Activated CD4-positive, alpha-beta T cell treated with anti-CD3 and anti-CD28 coated beads for 48 hours (primary cell): ENCODE data around the gene WDFY2.
"Not testable (repeated sequence)": the region's sequence is repeated elsewhere in the genome, so short reads cannot be mapped to it uniquely, and the experiment has no call there.

Experiments used
- DNase-seq: peaks from one replicate; pipeline ENCODE4 v3.0.0-alpha.2; 2020

The WDFY2 gene

GRCh38 chr13:51668580-51669195 is 84.4 kb downstream of the WDFY2 start:
- no peak for DNase-seq

- DNase-seq: no peak
Measured at GRCh38 chr13:51673165-51673564, 88.9 kb downstream of the WDFY2 start.

DNA sequence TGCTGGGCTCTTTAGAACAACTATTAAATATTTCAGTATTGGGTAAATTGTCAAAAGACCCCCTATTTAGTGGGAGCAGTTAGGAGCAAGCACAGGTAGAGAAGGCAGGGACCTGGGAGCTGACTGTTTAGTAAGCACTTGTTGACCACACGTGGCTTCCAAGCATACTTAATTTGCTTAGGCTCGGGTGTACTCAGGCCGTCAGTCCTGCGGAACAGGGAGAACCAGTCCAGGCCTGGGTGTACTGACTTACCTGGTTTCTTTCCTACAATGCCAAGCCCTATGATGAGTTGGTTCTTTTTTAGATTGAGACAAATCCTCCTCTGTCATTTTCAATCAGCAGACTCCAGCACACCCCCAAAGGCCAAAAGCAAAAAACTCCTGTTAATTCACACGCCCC is 90.0 kb downstream of the WDFY2 start:
- no peak for DNase-seq

- DNase-seq: no peak
Measured at GRCh38 chr13:51675385-51675784, 91.1 kb downstream of the WDFY2 start.

DNA sequence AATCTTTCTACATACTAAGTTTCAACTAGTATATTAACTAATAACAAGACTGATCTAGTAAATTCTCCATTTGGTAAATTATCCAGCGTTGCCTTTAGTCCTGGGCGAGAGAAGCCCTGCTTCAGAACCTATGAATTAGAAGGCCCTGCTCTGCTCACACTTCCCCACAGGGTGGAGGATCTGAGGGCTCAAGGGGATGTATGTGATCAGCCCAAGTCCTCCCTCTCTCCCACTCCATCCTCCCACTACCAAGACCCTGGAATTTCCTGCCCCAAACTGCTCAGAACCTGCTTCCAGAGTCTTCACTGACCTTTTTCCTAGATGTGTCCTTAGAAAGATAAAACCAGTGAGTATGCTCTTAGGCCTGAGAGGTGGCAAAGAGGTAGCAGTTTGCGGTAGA is 91.6 kb downstream of the WDFY2 start:
- DNase-seq: no peak

DNA sequence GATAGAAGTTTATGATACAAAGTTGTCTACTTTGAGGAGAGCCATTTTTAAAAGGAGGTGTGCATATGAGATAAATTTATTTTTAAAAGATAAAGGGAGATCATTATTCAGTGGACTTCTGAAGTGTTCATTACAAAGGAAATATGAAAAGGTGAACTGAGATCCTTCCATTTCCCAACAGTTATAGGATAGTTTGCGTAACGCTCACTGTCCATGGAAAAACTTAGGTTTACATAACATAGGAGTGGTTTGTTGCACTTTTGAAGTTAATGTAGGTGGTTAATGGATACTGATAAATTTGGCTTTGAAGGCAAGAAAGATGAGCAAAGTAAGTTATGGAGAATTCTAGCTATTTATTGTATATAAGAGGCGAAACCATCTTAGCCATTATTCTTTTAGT is 92.5 kb downstream of the WDFY2 start:
- DNase-seq: no peak

DNA sequence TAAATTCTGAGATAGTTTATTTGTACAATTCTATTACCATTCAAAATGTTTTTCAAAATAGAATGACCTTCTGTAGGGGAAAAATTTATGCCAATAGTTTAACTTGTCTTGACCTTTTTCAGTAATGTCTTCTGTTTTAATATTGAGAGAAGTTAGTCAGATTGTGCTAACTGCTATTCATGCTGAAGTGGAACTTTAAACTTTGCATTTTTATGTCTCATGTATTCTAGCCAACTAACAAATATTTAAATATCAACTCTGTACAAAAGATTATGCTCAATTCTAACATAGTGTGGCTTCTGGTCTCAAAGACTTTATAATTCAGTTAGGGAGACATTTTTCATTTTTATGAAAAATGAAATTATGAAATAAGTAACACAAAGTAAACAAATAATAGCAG is 94.2 kb downstream of the WDFY2 start:
- no peak for DNase-seq

GRCh38 chr13:51679616-51680015 is 95.4 kb downstream of the WDFY2 start:
- no peak for DNase-seq

DNA sequence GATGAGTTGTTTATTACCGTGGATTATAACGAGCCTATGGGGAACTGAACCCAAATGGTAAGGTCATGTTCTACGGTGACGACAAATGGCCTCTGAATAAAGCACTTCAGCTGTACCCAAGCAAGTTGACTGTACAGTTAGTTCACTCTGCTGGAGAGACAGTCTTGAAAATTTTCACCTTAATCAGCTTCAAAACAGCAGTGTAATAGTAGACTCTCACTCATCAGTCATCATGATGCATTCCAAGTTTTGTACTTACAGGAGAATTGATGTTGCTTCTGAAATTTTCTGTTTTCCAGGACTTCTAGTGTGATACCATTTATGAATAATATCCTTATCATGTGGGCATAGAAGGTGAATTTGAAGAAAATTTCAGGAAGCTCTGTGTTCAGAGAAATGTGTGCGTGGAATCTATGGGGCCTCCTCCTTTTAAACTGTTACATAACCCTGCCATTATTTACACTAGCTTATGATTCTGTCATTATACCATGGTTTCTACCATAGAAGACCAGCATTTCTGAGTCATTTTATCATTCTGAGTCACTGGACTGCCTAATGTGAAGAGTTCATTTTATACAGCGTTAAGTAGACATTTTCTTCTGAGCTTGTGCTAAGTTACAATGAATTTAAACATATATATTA is 96.9 kb downstream of the WDFY2 start:
- no peak for DNase-seq

DNA sequence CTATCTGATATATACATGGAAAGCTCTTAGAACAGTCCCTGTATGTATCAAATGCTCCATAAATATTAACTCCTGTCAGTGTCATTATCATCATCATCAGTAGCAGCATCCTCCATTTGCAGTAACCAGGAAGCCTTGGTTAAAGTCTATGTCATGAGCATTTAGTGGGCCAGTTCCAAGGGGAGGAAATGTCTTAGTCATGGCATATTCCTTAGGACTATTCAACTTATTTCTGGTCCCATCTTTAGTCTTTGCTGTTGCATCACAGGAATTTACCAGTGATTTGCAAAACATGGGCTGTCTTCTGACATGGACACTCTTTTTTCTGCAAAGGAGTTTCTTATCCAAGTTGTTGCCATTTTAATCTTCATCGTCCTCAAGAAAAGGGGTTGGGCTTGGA is 98.4 kb downstream of the WDFY2 start:
- no peak for DNase-seq

DNA sequence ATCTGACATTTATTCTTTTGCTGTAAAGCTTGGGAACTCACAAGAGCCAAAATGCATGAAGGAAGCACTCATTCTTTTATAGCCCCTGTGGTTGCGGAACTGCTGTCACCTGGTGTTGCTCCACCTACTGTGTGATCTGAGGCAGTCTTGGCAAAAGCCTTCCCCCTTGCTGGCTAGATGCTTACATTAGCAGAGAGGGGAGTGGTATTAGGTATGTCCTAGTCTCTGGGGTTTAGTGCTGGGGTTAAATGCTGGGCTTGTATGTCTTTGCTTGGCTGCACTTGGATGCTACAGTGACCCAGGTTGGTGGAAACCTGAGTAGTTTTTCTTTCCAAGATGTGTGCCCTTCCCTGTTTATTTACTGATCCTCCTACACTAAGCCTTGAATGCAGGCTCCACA is 99.3 kb downstream of the WDFY2 start:
- DNase-seq: no peak

DNA sequence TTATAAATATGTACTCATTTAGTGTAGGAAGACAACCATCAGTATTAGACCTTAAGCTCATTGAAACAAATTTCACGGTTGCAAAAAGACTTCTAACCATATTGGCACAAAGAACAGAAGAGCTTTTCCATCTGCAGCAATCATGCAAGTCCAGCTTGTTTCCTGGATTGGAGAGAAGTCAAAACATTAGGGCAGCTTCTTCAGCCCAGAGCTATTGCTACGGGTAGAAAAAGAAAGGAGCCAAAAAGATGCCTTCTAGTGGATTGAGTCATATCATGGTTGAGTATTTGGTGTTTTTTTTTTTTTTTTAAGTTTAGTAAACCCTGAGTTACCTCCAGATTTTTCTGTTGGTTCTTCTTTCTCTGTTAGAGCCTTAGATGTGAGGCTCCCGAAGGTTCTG is 99.8 kb downstream of the WDFY2 start:
- no peak for DNase-seq

DNA sequence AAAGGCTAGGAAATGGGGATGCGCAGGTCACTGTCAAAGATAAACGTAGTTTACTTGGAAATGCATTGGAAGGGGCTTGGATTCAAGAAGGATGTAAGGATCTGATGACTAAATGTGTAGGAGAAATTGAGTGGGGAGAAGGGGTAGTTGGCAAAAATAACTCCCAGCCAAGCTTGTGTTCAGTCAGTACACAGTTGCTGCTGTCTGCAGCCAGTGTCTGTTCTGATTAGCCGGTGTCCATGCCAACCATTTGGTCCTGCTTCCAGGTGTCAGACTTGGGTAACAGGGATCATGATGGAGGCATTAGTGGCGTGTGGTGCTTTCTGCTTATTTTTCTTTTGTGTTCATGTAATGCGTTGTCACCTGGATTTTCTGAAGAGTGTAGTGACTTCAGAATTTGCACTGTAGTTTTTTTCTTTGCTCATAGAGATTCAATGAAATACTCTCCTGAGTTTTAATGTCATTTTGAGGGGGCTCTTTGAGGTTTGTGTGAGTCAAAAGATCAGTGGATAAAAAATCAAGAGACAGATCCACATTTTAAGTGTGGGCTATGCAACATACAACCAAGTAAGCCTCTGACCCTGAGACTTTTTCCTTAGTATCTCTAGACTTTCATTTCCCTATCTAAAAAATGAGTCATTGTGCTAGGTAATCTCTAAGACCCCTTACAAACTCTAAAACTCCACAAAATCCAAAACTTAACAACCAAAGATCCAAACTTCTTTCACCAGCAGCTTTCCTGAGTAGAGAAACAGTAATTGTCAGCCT is 103.9 kb downstream of the WDFY2 start:
- no peak for DNase-seq

DNA sequence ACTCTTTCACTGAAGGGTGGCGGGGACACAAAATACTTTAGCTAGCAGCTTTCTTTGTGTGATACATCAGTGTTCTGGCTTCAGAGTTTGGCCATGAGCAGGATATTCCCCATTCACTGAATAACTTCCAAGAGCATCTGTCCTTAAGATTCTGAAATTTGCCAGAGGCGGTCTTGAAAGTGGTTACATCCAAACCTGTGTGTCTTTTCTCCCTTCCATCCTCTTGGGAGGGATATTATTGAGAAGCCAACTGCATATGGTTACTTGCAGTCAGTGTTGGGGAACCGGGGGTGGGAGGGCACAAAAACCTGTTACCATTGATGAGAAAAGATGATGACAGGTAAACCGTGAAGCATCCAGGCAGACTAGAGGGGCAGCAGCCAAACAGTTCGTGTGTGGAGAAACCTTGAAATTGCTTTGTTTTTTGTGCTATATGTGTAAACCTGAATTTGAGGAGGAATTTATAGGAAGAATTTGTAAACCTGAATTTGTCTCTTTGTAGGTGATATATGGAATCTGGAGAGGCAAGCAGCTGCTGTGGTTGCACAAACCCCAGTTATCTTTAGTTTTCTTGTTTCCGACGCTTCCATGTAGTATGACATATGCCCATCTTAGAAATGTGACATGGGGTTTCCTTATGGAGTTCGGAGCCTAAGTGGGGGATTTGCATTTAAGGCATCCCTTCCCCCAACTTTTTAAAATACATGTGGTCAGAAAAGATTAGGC is 104.8 kb downstream of the WDFY2 start:
- no peak for DNase-seq

DNA sequence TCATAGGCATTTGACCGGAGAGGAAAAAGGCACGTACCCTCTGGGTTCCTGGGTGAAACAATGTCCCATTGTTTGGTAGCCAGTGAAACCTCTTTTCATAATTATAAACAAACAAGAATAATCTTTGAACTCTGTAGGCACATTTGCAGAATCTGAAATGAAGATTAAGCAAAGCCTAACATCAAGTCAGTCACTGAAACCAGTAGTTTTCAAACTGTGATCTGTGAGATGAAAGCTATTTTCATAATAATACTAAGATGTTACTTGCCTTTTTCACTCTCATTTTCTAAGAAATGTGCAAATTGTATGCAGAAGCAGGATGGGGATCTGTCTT is 105.4 kb downstream of the WDFY2 start:
- DNase-seq: no peak

- not testable (repeated sequence) for DNase-seq
Measured at GRCh38 chr13:51695677-51696076, 111.4 kb downstream of the WDFY2 start.

DNA sequence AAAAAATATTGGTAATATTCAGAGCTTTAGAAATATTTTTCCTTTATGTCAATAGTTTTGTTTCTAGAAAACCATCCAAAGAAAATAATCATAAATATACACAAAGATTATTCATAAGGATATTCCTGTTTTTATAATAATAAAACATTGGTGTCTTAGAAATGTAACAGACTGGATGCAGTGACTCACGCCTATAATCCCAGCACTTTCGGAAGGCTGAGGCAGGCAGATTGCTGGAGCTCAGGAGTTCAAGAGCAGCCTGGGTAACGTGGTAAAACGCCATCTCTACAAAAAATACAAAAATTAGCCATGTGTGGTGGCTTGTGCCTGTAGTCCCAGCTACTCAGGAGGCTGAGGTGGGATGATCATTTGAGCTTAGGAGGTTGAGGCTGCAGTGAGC is 112.9 kb downstream of the WDFY2 start:
- no peak for DNase-seq

GRCh38 chr13:51697855-51698254 is 113.6 kb downstream of the WDFY2 start:
- DNase-seq: no peak

DNA sequence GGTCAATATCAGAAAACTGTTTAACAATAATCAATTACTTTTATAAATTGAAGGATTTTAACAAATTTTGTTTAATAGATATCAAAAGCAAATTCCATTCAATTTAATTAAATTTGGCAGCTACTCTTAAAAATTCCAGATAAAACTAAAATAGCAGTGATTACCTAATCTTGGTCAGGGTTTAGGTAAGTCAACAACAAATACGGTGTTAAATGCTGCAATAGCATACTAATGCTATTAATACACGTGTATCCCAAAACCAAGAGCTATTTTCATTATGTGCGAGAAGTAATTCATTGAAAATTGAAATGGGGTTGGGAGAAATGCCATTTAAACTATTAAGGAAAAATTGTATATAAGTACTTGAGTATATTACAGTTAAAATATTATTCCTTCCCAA is 114.1 kb downstream of the WDFY2 start:
- DNase-seq: no peak

GRCh38 chr13:51704399-51705313 is 120.4 kb downstream of the WDFY2 start:
- DNase-seq: no peak

- DNase-seq: no peak
Measured at GRCh38 chr13:51707461-51707860, 123.2 kb downstream of the WDFY2 start.

GRCh38 chr13:51713807-51714206 is 129.5 kb downstream of the WDFY2 start:
- DNase-seq: no peak

DNA sequence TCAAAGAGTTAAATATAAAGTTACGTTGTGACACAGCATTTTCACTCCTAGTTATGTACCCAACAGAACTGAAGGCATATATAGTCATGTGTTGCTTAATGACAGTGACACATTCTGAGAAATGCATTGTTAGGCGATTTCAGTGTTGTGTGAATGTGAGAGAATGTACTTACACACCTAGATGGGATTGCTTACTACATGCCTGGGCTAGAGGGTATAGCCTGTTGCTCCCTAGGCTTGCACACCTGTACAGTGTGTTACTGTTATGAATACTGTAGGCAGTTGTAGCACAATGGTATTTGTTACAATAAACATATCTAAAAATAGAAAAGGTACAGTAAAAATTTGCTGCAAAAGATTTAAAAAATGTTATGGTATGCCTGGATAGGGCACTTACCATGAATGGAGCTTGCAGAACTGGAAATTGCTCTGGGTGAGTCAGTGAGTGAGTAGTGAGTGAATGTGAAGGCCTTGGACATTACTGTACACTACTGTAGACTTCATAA is 130.5 kb downstream of the WDFY2 start:
- no peak for DNase-seq
